Fibroblast of lung (primary cell): ENCODE measurements around the gene HLF. TPM values are rescaled to one million over a fixed set of nuclear protein-coding genes. Genes with fewer than 3 reads are reported as not detected.

Source experiments
- DNase-seq, 2 donors: peaks; one replicate each; pipeline versions ENCODE4 v3.0.0 to v3.0.0-alpha.2; 2010; ENCODE audit warnings: low read depth in 2 of 2
- H2AFZ ChIP-seq: 2 replicates; pipeline ENCODE4 v1.5.1; 2012; ENCODE audit warnings: low read length, control low read depth, inconsistent platforms
- H3K27ac ChIP-seq: 2 replicates; pipeline ENCODE4 v1.5.1; 2011; ENCODE audit warnings: low read length, control low read depth; ENCODE audit not compliant: insufficient read depth
- H3K27me3 ChIP-seq: 2 replicates; pipeline ENCODE4 v1.5.1; 2011; ENCODE audit warnings: mild to moderate bottlenecking, low read length; ENCODE audit not compliant: control insufficient read depth, insufficient read depth
- H3K36me3 ChIP-seq: 2 replicates; pipeline ENCODE4 v1.5.1; 2011; ENCODE audit warnings: low read length; ENCODE audit not compliant: control insufficient read depth, insufficient read depth
- H3K4me1 ChIP-seq: 2 replicates; pipeline ENCODE4 v1.5.1; 2011; ENCODE audit warnings: low read length; ENCODE audit not compliant: control insufficient read depth, insufficient read depth; ENCODE audit errors: extremely low read depth
- H3K4me2 ChIP-seq: 2 replicates; pipeline ENCODE4 v1.5.1; 2011; ENCODE audit warnings: low read length, control low read depth; ENCODE audit not compliant: insufficient read depth; ENCODE audit errors: extremely low read depth
- H3K4me3 ChIP-seq, 4 experiments: fragments of 200-600 bp in 1 of 4; sonication (generic) in 1 of 4; replicated peaks in 1 of 4; 2 replicates each; pipeline ENCODE4 v1.5.1; 2011 to 2016; ENCODE audit warnings: low read length in 4 of 4, low read depth in 3 of 4, mild to moderate bottlenecking in 3 of 4, control low read depth in 2 of 4, inconsistent platforms in 1 of 4, mixed read lengths in 1 of 4; ENCODE audit not compliant: insufficient read depth in 1 of 4; ENCODE audit errors: control extremely low read depth in 1 of 4
- H3K79me2 ChIP-seq: 2 replicates; pipeline ENCODE4 v1.5.1; 2012; ENCODE audit warnings: mild to moderate bottlenecking, low read length, inconsistent platforms; ENCODE audit not compliant: control insufficient read depth, insufficient read depth
- H3K9ac ChIP-seq: 2 replicates; pipeline ENCODE4 v1.5.1; 2011; ENCODE audit warnings: mild to moderate bottlenecking, low read length, control low read depth; ENCODE audit not compliant: insufficient read depth
- H3K9me3 ChIP-seq: 2 replicates; pipeline ENCODE4 v1.5.1; 2012; ENCODE audit warnings: low read depth, low read length; ENCODE audit not compliant: control insufficient read depth, insufficient read depth
- H4K20me1 ChIP-seq: 2 replicates; pipeline ENCODE4 v1.5.1; 2011; ENCODE audit warnings: low read length; ENCODE audit not compliant: control insufficient read depth, insufficient read depth; ENCODE audit errors: extremely low read depth
- CTCF ChIP-seq, 2 donors: IDR thresholded peaks in 1 of 2; conservative IDR thresholded peaks in 1 of 2; 1 replicate in 1 of 2; 2 replicates in 1 of 2; pipeline ENCODE4 v1.5.1; 2011 to 2012; ENCODE audit warnings: low read length in 2 of 2, control low read depth in 1 of 2, inconsistent platforms in 1 of 2, low read depth in 1 of 2, mild to moderate bottlenecking in 1 of 2
- EZH2 ChIP-seq: IDR thresholded peaks from 2 replicates; pipeline ENCODE4 v1.5.1; 2012; ENCODE audit warnings: low read length, control low read depth, mild to moderate bottlenecking; ENCODE audit errors: missing control alignments
- polyA plus RNA-seq, 2 donors: library from polyadenylated mRNA; depleted of rRNA in 1 of 2; stranded (reverse) in 1 of 2; unstranded in 1 of 2; fragments of >200 nt; gene quantifications; 2 replicates each; pipeline ENCODE4 v1.2.1, GENCODE V29; 2011 to 2012; ENCODE audit warnings: missing spikeins in 1 of 2
- total RNA-seq: library from RNA; depleted of rRNA; stranded (reverse); fragments of >200 nt; gene quantifications from 2 replicates; pipeline ENCODE4 v1.2.1, GENCODE V29; 2014

HLF gene
- total and polyA plus RNA-seq, 2 donors (not counting 1 experiment from before 2014, with no cell fraction given) = 0.17 to 0.69 TPM

GRCh38 chr17:55284001-55284884 lies 19.5 kb downstream of the HLF start:
- TF ChIP-seq EZH2 = no peak
- TF ChIP-seq CTCF (conservative IDR thresholded peaks at IDR 0.05 in 1 of 2, IDR thresholded peaks at IDR 0.05 in 1 of 2; ENCODE audit: low read depth in 1 of 2, low read length in 2 of 2) = no peak
- DNase-seq = no peak
- no peak overlapping the region for H3K4me2 ChIP-seq
- no peaks in the 10 kb centered on the region for H3K36me3 ChIP-seq
- no peaks in the 10 kb centered on the region for H3K27me3 ChIP-seq
- no peak overlapping the region for H2AFZ ChIP-seq
- peaks cover 31% of the 10 kb centered on the region for H3K4me1 ChIP-seq
- H3K9ac ChIP-seq = no peak overlapping the region
- no peaks in the 10 kb centered on the region for H3K79me2 ChIP-seq
- H3K27ac ChIP-seq = no peak overlapping the region
- no peaks in the 10 kb centered on the region for H3K9me3 ChIP-seq
- H4K20me1 ChIP-seq = no peaks in the 10 kb centered on the region
- H3K4me3 ChIP-seq = no peak overlapping the region

- Histone ChIP-seq H3K27ac (no peak overlapping the region), H3K4me3 (no peak overlapping the region), H3K9ac (no peak overlapping the region), H3K4me2 (no peak overlapping the region), H2AFZ (no peak overlapping the region), H3K79me2 (no peaks in the 10 kb centered on the region), H4K20me1 (no peaks in the 10 kb centered on the region), H3K36me3 (no peaks in the 10 kb centered on the region), H3K4me1 (peaks cover 31% of the 10 kb centered on the region), H3K9me3 (no peaks in the 10 kb centered on the region), H3K27me3 (no peaks in the 10 kb centered on the region)
- no peak for DNase-seq
- TF ChIP-seq CTCF (conservative IDR thresholded peaks at IDR 0.05 in 1 of 2, IDR thresholded peaks at IDR 0.05 in 1 of 2; ENCODE audit: low read depth in 1 of 2, low read length in 2 of 2) (no peak), EZH2 (no peak)
Measured at GRCh38 chr17:55284944-55285339, 20.2 kb downstream of the HLF start.

GRCh38 chr17:55285340-55286301 lies 20.9 kb downstream of the HLF start:
- Histone ChIP-seq H3K4me2 (peak overlapping the region; percentile 28), H3K27ac (no peak overlapping the region), H3K4me3 (no peak overlapping the region), H3K9ac (no peak overlapping the region), H2AFZ (no peak overlapping the region), H3K36me3 (no peaks in the 10 kb centered on the region), H3K27me3 (no peaks in the 10 kb centered on the region), H3K4me1 (peaks cover 31% of the 10 kb centered on the region), H3K79me2 (no peaks in the 10 kb centered on the region), H4K20me1 (no peaks in the 10 kb centered on the region), H3K9me3 (no peaks in the 10 kb centered on the region)
- TF ChIP-seq CTCF (conservative IDR thresholded peaks at IDR 0.05 in 1 of 2, IDR thresholded peaks at IDR 0.05 in 1 of 2; ENCODE audit: low read depth in 1 of 2, low read length in 2 of 2) (no peak), EZH2 (no peak)
- peak; percentile 50 to 98 for DNase-seq
